HEK293 (cell line): Measurements from ENCODE around the gene SMIM22.

Experiments
- ELK4 ChIP-seq: IDR thresholded peaks from 2 replicates; pipeline ENCODE4 v1.6.1; 2011; ENCODE audit warnings: mild to moderate bottlenecking, low read depth, low read length, borderline replicate concordance
- HIC1 ChIP-seq: fragments of 450-650 bp; formaldehyde crosslinking; IDR thresholded peaks from 2 replicates; pipeline ENCODE4 v1.5.1; 2016; ENCODE audit warnings: missing biosample characterization, missing genetic modification characterization
- KLF1 ChIP-seq: fragments of 450-650 bp; formaldehyde crosslinking; IDR thresholded peaks from 2 replicates; pipeline ENCODE4 v1.5.1; 2016; ENCODE audit warnings: missing biosample characterization, missing genetic modification characterization
- KLF10 ChIP-seq: fragments of 450-650 bp; IDR thresholded peaks from 2 replicates; pipeline ENCODE4 v1.5.1; 2018; ENCODE audit warnings: missing biosample characterization, mild to moderate bottlenecking, missing genetic modification characterization
- KLF17 ChIP-seq: fragments of 450-650 bp; formaldehyde crosslinking; IDR thresholded peaks from 2 replicates; pipeline ENCODE4 v1.5.1; 2016; ENCODE audit warnings: missing biosample characterization, missing genetic modification characterization
- KLF8 ChIP-seq: fragments of 450-650 bp; formaldehyde crosslinking; IDR thresholded peaks from 2 replicates; pipeline ENCODE4 v1.5.1; 2016; ENCODE audit warnings: missing biosample characterization, missing genetic modification characterization
- SP3 ChIP-seq: fragments of 450-650 bp; formaldehyde crosslinking; IDR thresholded peaks from 2 replicates; pipeline ENCODE4 v1.5.1; 2016; ENCODE audit warnings: missing biosample characterization, missing genetic modification characterization
- TSHZ1 ChIP-seq: fragments of 450-650 bp; formaldehyde crosslinking; IDR thresholded peaks from 2 replicates; pipeline ENCODE4 v1.5.1; 2016; ENCODE audit warnings: missing biosample characterization, missing genetic modification characterization, borderline replicate concordance
- WT1 ChIP-seq: fragments of 450-650 bp; formaldehyde crosslinking; IDR thresholded peaks from 2 replicates; pipeline ENCODE4 v1.5.1; 2016; ENCODE audit warnings: missing biosample characterization, missing genetic modification characterization
- YY2 ChIP-seq: fragments of 450-650 bp; formaldehyde crosslinking; IDR thresholded peaks from 2 replicates; pipeline ENCODE4 v1.5.1; 2016; ENCODE audit warnings: missing biosample characterization, missing genetic modification characterization
- ZBTB21 ChIP-seq: fragments of 450-650 bp; formaldehyde crosslinking; IDR thresholded peaks from 2 replicates; pipeline ENCODE4 v1.5.1; 2017; ENCODE audit warnings: missing biosample characterization, missing genetic modification characterization
- ZBTB44 ChIP-seq: fragments of 450-650 bp; IDR thresholded peaks from 2 replicates; pipeline ENCODE4 v1.5.1; 2018; ENCODE audit warnings: missing biosample characterization, mild to moderate bottlenecking, missing genetic modification characterization
- ZEB2 ChIP-seq: fragments of 450-650 bp; formaldehyde crosslinking; IDR thresholded peaks from 2 replicates; pipeline ENCODE4 v1.5.1; 2016; ENCODE audit warnings: missing biosample characterization, missing genetic modification characterization
- ZFHX2 ChIP-seq: fragments of 450-650 bp; formaldehyde crosslinking; conservative IDR thresholded peaks from 2 replicates; pipeline ENCODE4 v1.5.1; 2016; ENCODE audit warnings: missing biosample characterization, missing genetic modification characterization
- ZFP69B ChIP-seq: fragments of 450-650 bp; formaldehyde crosslinking; IDR thresholded peaks from 2 replicates; pipeline ENCODE4 v1.5.1; 2016; ENCODE audit warnings: missing biosample characterization, missing genetic modification characterization
- ZNF10 ChIP-seq: fragments of 450-650 bp; formaldehyde crosslinking; IDR thresholded peaks from 2 replicates; pipeline ENCODE4 v1.5.1; 2017; ENCODE audit warnings: missing biosample characterization, missing genetic modification characterization
- ZNF132 ChIP-seq: fragments of 450-650 bp; formaldehyde crosslinking; IDR thresholded peaks from 2 replicates; pipeline ENCODE4 v1.5.1; 2017; ENCODE audit warnings: missing biosample characterization, missing genetic modification characterization, borderline replicate concordance
- ZNF140 ChIP-seq: fragments of 450-650 bp; formaldehyde crosslinking; IDR thresholded peaks from 2 replicates; pipeline ENCODE4 v1.5.1; 2016; ENCODE audit warnings: missing biosample characterization, missing genetic modification characterization
- ZNF155 ChIP-seq: fragments of 450-650 bp; formaldehyde crosslinking; IDR thresholded peaks from 2 replicates; pipeline ENCODE4 v1.5.1; 2016; ENCODE audit warnings: missing biosample characterization, missing genetic modification characterization
- ZNF169 ChIP-seq: fragments of 450-650 bp; formaldehyde crosslinking; IDR thresholded peaks from 2 replicates; pipeline ENCODE4 v1.5.1; 2016; ENCODE audit warnings: missing biosample characterization, missing genetic modification characterization
- ZNF18 ChIP-seq: fragments of 450-650 bp; formaldehyde crosslinking; IDR thresholded peaks from 2 replicates; pipeline ENCODE4 v1.5.1; 2016; ENCODE audit warnings: missing biosample characterization, missing genetic modification characterization
- ZNF214 ChIP-seq: fragments of 450-650 bp; formaldehyde crosslinking; IDR thresholded peaks from 2 replicates; pipeline ENCODE4 v1.5.1; 2017; ENCODE audit warnings: missing biosample characterization, mild to moderate bottlenecking, missing genetic modification characterization, borderline replicate concordance
- ZNF266 ChIP-seq: fragments of 450-650 bp; formaldehyde crosslinking; IDR thresholded peaks from 2 replicates; pipeline ENCODE4 v1.5.1; 2016; ENCODE audit warnings: missing biosample characterization, missing genetic modification characterization, low read depth
- ZNF335 ChIP-seq: fragments of 450-650 bp; formaldehyde crosslinking; conservative IDR thresholded peaks from 2 replicates; pipeline ENCODE4 v1.5.1; 2016; ENCODE audit warnings: missing biosample characterization, missing genetic modification characterization
- ZNF366 ChIP-seq: fragments of 450-650 bp; formaldehyde crosslinking; conservative IDR thresholded peaks from 2 replicates; pipeline ENCODE4 v1.5.1; 2016; ENCODE audit warnings: missing biosample characterization, missing genetic modification characterization
- ZNF510 ChIP-seq: fragments of 450-650 bp; formaldehyde crosslinking; IDR thresholded peaks from 2 replicates; pipeline ENCODE4 v1.5.1; 2018; ENCODE audit warnings: mild to moderate bottlenecking, missing genetic modification characterization, missing biosample characterization; ENCODE audit not compliant: insufficient replicate concordance
- ZNF521 ChIP-seq: fragments of 450-650 bp; formaldehyde crosslinking; IDR thresholded peaks from 2 replicates; pipeline ENCODE4 v1.5.1; 2017; ENCODE audit warnings: missing biosample characterization, mild to moderate bottlenecking, missing genetic modification characterization
- ZNF549 ChIP-seq: fragments of 450-650 bp; IDR thresholded peaks from 2 replicates; pipeline ENCODE4 v1.5.1; 2018; ENCODE audit warnings: missing biosample characterization, missing genetic modification characterization, mild to moderate bottlenecking, inconsistent platforms, moderate library complexity
- ZNF596 ChIP-seq: fragments of 450-650 bp; IDR thresholded peaks from 2 replicates; pipeline ENCODE4 v1.5.0; 2018; ENCODE audit warnings: missing biosample characterization, mild to moderate bottlenecking, missing genetic modification characterization, moderate library complexity
- ZNF791 ChIP-seq: fragments of 450-650 bp; formaldehyde crosslinking; IDR thresholded peaks from 2 replicates; pipeline ENCODE4 v1.5.1; 2016; ENCODE audit warnings: missing biosample characterization, missing genetic modification characterization

SMIM22 gene

GRCh38 chr16:4780235-4780634 is 14.9 kb upstream of the SMIM22 start (continued):
- 0 out of 2 replicates have a peak, but pooled peaks have one; percentile 34 for TF ChIP-seq YY2 (tag by site-specific recombination)
- TF ChIP-seq ZNF155 (tag by site-specific recombination) = no peak
- 0 out of 2 replicates have a peak, but pooled peaks have one; percentile 46 for TF ChIP-seq KLF10
- no peak for TF ChIP-seq ZNF596 (tag by site-specific recombination)
- no peak for TF ChIP-seq ZNF18 (tag by site-specific recombination)
- 0 out of 2 replicates have a peak, but pooled peaks have one; percentile 35 for TF ChIP-seq ZNF366 (tag by site-specific recombination)
- TF ChIP-seq ZNF791 (tag by site-specific recombination) = no peak
- 0 out of 2 replicates have a peak, but pooled peaks have one; percentile 57 for TF ChIP-seq HIC1 (tag by site-specific recombination)
- no peak for TF ChIP-seq ZNF521 (tag by site-specific recombination)
- TF ChIP-seq ZNF510 (tag by site-specific recombination) = no peak
- no peak for TF ChIP-seq ZNF549 (tag by site-specific recombination)
- peak; percentile 78 for TF ChIP-seq KLF1 (tag by site-specific recombination)
- no peak for TF ChIP-seq WT1 (tag by site-specific recombination)
- 0 out of 2 replicates have a peak, but pooled peaks have one; percentile 17 for TF ChIP-seq ZFHX2
- TF ChIP-seq ZNF214 (tag by site-specific recombination) = no peak
- TF ChIP-seq KLF17 = peak; percentile 87
- TF ChIP-seq ZNF266 (tag by site-specific recombination) = no peak
- TF ChIP-seq ELK4 = no peak
- no peak for TF ChIP-seq ZBTB44
- TF ChIP-seq ZNF169 (tag by site-specific recombination) = no peak
- no peak for TF ChIP-seq ZNF10 (tag by site-specific recombination)
- TF ChIP-seq TSHZ1 (tag by site-specific recombination) = no peak
- no peak for TF ChIP-seq ZNF140
- TF ChIP-seq ZNF132 (tag by site-specific recombination) = no peak
- peak; percentile 72 for TF ChIP-seq ZEB2 (tag by site-specific recombination)
- TF ChIP-seq ZBTB21 (tag by site-specific recombination) = peak; percentile 93
- TF ChIP-seq SP3 (tag by site-specific recombination) = peak; percentile 35; the same call in 1 of the 2 replicates
- 0 out of 2 replicates have a peak, but pooled peaks have one; percentile 25 for TF ChIP-seq ZFP69B
- TF ChIP-seq ZNF335 (tag by site-specific recombination) = peak; percentile 59
- peak; percentile 63; the same call in 1 of the 2 replicates for TF ChIP-seq KLF8 (tag by site-specific recombination)
